IMR-90 (cell line): Measurements from ENCODE around the gene PMAIP1. TPM values are rescaled to one million over a fixed set of nuclear protein-coding genes. Genes with fewer than 3 reads are reported as not detected.

Experiments
- ATAC-seq: fragments of 200-7000 bp; cut with Tn5 transposase; 2 replicates; pipeline ENCODE4 v1.9.1; 2020; ENCODE audit warnings: low read depth, mild to moderate bottlenecking, moderate library complexity
- BruUV-seq: library from RNA; stranded (reverse); fragments of 400-500 nt; replicated peaks from 2 replicates; lab custom pipeline; 2021; lab: Mats Ljungman, UMichigan
- CTCF ChIA-PET: fragments of 300-600 bp; formaldehyde crosslinking; extraction: SDS; loops from one replicate; lab custom pipeline; 2021; ENCODE audit warnings: antibody characterized with exemption; lab: Yijun Ruan, JAX
- POLR2A ChIA-PET: fragments of 300-600 bp; sonication (Branson Sonifier 250); formaldehyde crosslinking; loops from one replicate; lab custom pipeline; 2022; ENCODE audit warnings: antibody characterized with exemption; ENCODE audit not compliant: unreplicated experiment; lab: Charles Lee
- DNase-seq: peaks from one replicate; pipeline ENCODE4 v3.0.0; 2013
- H2AFZ ChIP-seq: replicated peaks from 2 replicates; pipeline ENCODE3; 2013; ENCODE audit warnings: low read length, mild to moderate bottlenecking; ENCODE audit not compliant: poor library complexity
- H2AK5ac ChIP-seq: 2 replicates; pipeline ENCODE4 v1.6.1; 2013; ENCODE audit warnings: low read depth, low read length, inconsistent platforms
- H2AK9ac ChIP-seq: replicated peaks from 2 replicates; pipeline ENCODE3; 2013; ENCODE audit warnings: mild to moderate bottlenecking, low read depth, low read length, moderate library complexity; ENCODE audit not compliant: poor library complexity
- H2BK120ac ChIP-seq: 2 replicates; pipeline ENCODE4 v1.6.1; 2013; ENCODE audit warnings: low read depth, low read length, inconsistent platforms
- H2BK15ac ChIP-seq: 3 replicates; pipeline ENCODE4 v1.6.1; 2013; ENCODE audit warnings: low read depth, low read length, inconsistent platforms
- H2BK20ac ChIP-seq: 2 replicates; pipeline ENCODE4 v1.6.1; 2013; ENCODE audit warnings: low read depth, mild to moderate bottlenecking, inconsistent platforms, low read length, moderate library complexity
- H2BK5ac ChIP-seq: 2 replicates; pipeline ENCODE4 v1.6.1; 2013; ENCODE audit warnings: mild to moderate bottlenecking, low read depth, low read length, inconsistent platforms; ENCODE audit not compliant: poor library complexity, severe bottlenecking
- H3K14ac ChIP-seq: replicated peaks from 2 replicates; pipeline ENCODE4 v1.6.1; 2013; ENCODE audit warnings: low read depth, low read length, inconsistent platforms
- H3K18ac ChIP-seq: 2 replicates; pipeline ENCODE4 v1.6.1; 2013; ENCODE audit warnings: low read depth, low read length, control low read depth
- H3K23ac ChIP-seq: 2 replicates; pipeline ENCODE4 v1.6.1; 2013; ENCODE audit warnings: low read depth, low read length, inconsistent platforms
- H3K27ac ChIP-seq: 2 replicates; pipeline ENCODE4 v1.5.1; 2013; ENCODE audit warnings: mild to moderate bottlenecking, control low read depth, low read length; ENCODE audit not compliant: insufficient read depth
- H3K27me3 ChIP-seq: 2 replicates; pipeline ENCODE4 v1.6.1; 2013; ENCODE audit warnings: low read length; ENCODE audit not compliant: control insufficient read depth, insufficient read depth
- H3K36me3 ChIP-seq: 2 replicates; pipeline ENCODE4 v1.6.1; 2013; ENCODE audit warnings: low read length, mixed read lengths; ENCODE audit not compliant: control insufficient read depth, insufficient read depth
- H3K4ac ChIP-seq: 2 replicates; pipeline ENCODE4 v1.6.1; 2013; ENCODE audit warnings: low read depth, low read length, inconsistent platforms
- H3K4me1 ChIP-seq: 2 replicates; pipeline ENCODE4 v1.6.1; 2013; ENCODE audit warnings: low read length, mixed read lengths; ENCODE audit not compliant: control insufficient read depth, insufficient read depth
- H3K4me2 ChIP-seq: 2 replicates; pipeline ENCODE4 v1.6.1; 2013; ENCODE audit warnings: low read depth, mild to moderate bottlenecking, control low read depth, low read length, moderate library complexity
- H3K4me3 ChIP-seq: 2 replicates; pipeline ENCODE4 v1.5.1; 2013; ENCODE audit warnings: low read depth, mild to moderate bottlenecking, control low read depth, low read length, moderate library complexity; ENCODE audit not compliant: insufficient read depth
- H3K56ac ChIP-seq: 2 replicates; pipeline ENCODE4 v1.6.1; 2013; ENCODE audit warnings: low read length, inconsistent platforms; ENCODE audit not compliant: insufficient read depth; ENCODE audit errors: extremely low read depth
- H3K79me1 ChIP-seq, 2 experiments: 2 replicates each; pipeline ENCODE4 v1.6.1; 2013; ENCODE audit warnings: low read length in 2 of 2, inconsistent platforms in 1 of 2, low read depth in 1 of 2
- H3K9ac ChIP-seq: 2 replicates; pipeline ENCODE4 v1.6.1; 2013; ENCODE audit warnings: low read depth, low read length, control low read depth
- H3K9me1 ChIP-seq: 2 replicates; pipeline ENCODE4 v1.6.1; 2013; ENCODE audit warnings: low read length, inconsistent platforms; ENCODE audit not compliant: insufficient read depth
- H3K9me3 ChIP-seq: 2 replicates; pipeline ENCODE4 v1.6.1; 2013; ENCODE audit warnings: low read length; ENCODE audit not compliant: control insufficient read depth, insufficient read depth
- H4K20me1 ChIP-seq: 2 replicates; pipeline ENCODE4 v1.6.1; 2013; ENCODE audit warnings: low read length, inconsistent platforms; ENCODE audit not compliant: insufficient read depth
- H4K5ac ChIP-seq: 2 replicates; pipeline ENCODE4 v1.6.1; 2013; ENCODE audit warnings: mild to moderate bottlenecking, low read depth, low read length, control low read depth
- H4K8ac ChIP-seq, 2 experiments: 2 replicates each; pipeline ENCODE4 v1.6.1; 2013; ENCODE audit warnings: low read depth in 2 of 2, low read length in 2 of 2, control low read depth in 1 of 2, inconsistent platforms in 1 of 2
- H4K91ac ChIP-seq: 2 replicates; pipeline ENCODE4 v1.6.1; 2013; ENCODE audit warnings: low read depth, low read length, inconsistent platforms; ENCODE audit not compliant: insufficient read depth
- BHLHE40 ChIP-seq: fragments of 150-350 bp; IDR thresholded peaks from 2 replicates; pipeline ENCODE4 v1.6.1; 2016; ENCODE audit warnings: mild to moderate bottlenecking, low read depth, low read length
- CEBPB ChIP-seq: IDR thresholded peaks from 2 replicates; pipeline ENCODE4 v1.6.1; 2012; ENCODE audit warnings: low read depth, low read length, improper control_type of control experiment
- FOS ChIP-seq: fragments of 150-350 bp; IDR thresholded peaks from 2 replicates; pipeline ENCODE4 v1.6.1; 2016; ENCODE audit warnings: low read depth, low read length
- RAD21 ChIP-seq: IDR thresholded peaks from 2 replicates; pipeline ENCODE4 v1.6.1; 2012; ENCODE audit warnings: low read length, improper control_type of control experiment
- RCOR1 ChIP-seq: IDR thresholded peaks from 2 replicates; pipeline ENCODE4 v1.6.1; 2012; ENCODE audit warnings: mild to moderate bottlenecking, low read length, improper control_type of control experiment; ENCODE audit not compliant: insufficient replicate concordance
- USF2 ChIP-seq: fragments of 150-350 bp; IDR thresholded peaks from 2 replicates; pipeline ENCODE4 v1.6.1; 2017; ENCODE audit warnings: mild to moderate bottlenecking, antibody characterized with exemption, low read length, low read depth
- WGBS, 2 experiments: methylation state at CpG; one replicate each; pipeline versions ENCODE4 v1.1.5 to v1.1.7; 2013; ENCODE audit warnings: missing lambda C conversion rate in 2 of 2; ENCODE audit not compliant: insufficient read length in 1 of 2; ENCODE audit errors: extremely low coverage in 2 of 2; 5-methylcytosine and 5-hydroxymethylcytosine counted together
- dilution Hi-C: fragments of 300-500 bp; cut with HindIII; formaldehyde crosslinking; loops from one replicate; pipeline ENCODE4 v1.14.3; 2018; ENCODE audit warnings: low sequenced_read_pairs; ENCODE audit not compliant: unreplicated experiment
- in situ Hi-C: fragments of 300-500 bp; cut with MboI; formaldehyde crosslinking; loops from 3 replicates; pipeline ENCODE4 v1.14.3; 2019; ENCODE audit warnings: low sequenced_read_pairs, inconsistent platforms, mixed read lengths
- intact Hi-C: fragments of 100-400 bp; cut with micrococcal nuclease; formaldehyde crosslinking; loops from 2 replicates; pipeline ENCODE4 v1.10.0; 2022
- polyA plus RNA-seq, 3 experiments: library from polyadenylated mRNA; depleted of rRNA; stranded (reverse); fragments of >200 nt; gene quantifications; 2 replicates each; pipeline ENCODE4 v1.2.3, GENCODE V29; 2012; ENCODE audit warnings: low replicate concordance in 1 of 3
- total RNA-seq: library from RNA; depleted of rRNA; stranded (reverse); fragments of >200 nt; gene quantifications from 2 replicates; pipeline ENCODE4 v1.2.3, GENCODE V29; 2012

The PMAIP1 gene
- total and polyA plus RNA-seq, 2 of the 4 experiments (the other 2 are of a cell fraction): 14.0 to 30.1 TPM

- peaks cover 16 to 52% of the 10 kb centered on the region in 2 experiments; a peak in 3 of 4 replicates for H3K79me1 ChIP-seq
- 0 out of 2 replicates have a peak overlapping the region, but pooled peaks have one; percentile 30 for H2BK20ac ChIP-seq
- peak overlapping the region; percentile 15; the same call in 1 of the 2 replicates for H3K14ac ChIP-seq
- peaks cover 17% of the 10 kb centered on the region for H3K9me1 ChIP-seq
- no peak overlapping the region for H2AK9ac ChIP-seq
- peaks cover 17% of the 10 kb centered on the region for H3K4me1 ChIP-seq
- H3K4ac ChIP-seq: no peak overlapping the region
- H3K36me3 ChIP-seq: peaks cover 7% of the 10 kb centered on the region
- H3K18ac ChIP-seq: no peak overlapping the region; the same call in 1 of the 2 replicates
- H3K4me3 ChIP-seq: peak overlapping the region; percentile 13; the same call in 1 of the 2 replicates
- H4K20me1 ChIP-seq: peaks cover 31% of the 10 kb centered on the region
- dilution Hi-C loops: no loop called here
- no peak for ATAC-seq
- no peak overlapping the region for H4K91ac ChIP-seq
- no peak overlapping the region for H3K9ac ChIP-seq
- no peak overlapping the region for H2AFZ ChIP-seq
- ChIA-PET CTCF (no interaction called here), POLR2A (no interaction called here)
- H3K4me2 ChIP-seq: peak overlapping the region; percentile 85
- no peak overlapping the region for H3K56ac ChIP-seq
- intact Hi-C loops: loop anchor here (5.0 to 10.0 kb wide), 3 partner anchors 40 to 278 kb away; partner anchors contain the start of gene CCBE1
- peak; percentile 95 for DNase-seq
- H3K27me3 ChIP-seq: no peaks in the 10 kb centered on the region
- in situ Hi-C loops: no loop called here
- peak overlapping the region; percentile 41 for H3K23ac ChIP-seq
- peak overlapping the region; percentile 49 for H2BK5ac ChIP-seq
- no TSS peak for BruUV-seq
- H2BK15ac ChIP-seq: no peak overlapping the region
- H2AK5ac ChIP-seq: no peak overlapping the region
- TF ChIP-seq RAD21 (no peak), CEBPB (peak; percentile 77), FOS (peak; percentile 48), USF2 (no peak), RCOR1 (peak; percentile 31), BHLHE40 (peak; percentile 65)
- no peaks in the 10 kb centered on the region for H3K9me3 ChIP-seq
- H4K8ac ChIP-seq: no peak overlapping the region
- H4K5ac ChIP-seq: no peak overlapping the region
- H3K27ac ChIP-seq: no peak overlapping the region
- no peak overlapping the region for H2BK120ac ChIP-seq
- no CpG with 5 or more reads among the region's 8 CpGs for WGBS, 2 experiments
Observed at GRCh38 chr18:59902131-59902992, 2.6 kb downstream of the PMAIP1 start.
